Parietal lobe (tissue), 2 donors: ENCODE results near the gene ARRDC2. TPM values are rescaled to one million over a fixed set of nuclear protein-coding genes. Genes with fewer than 3 reads are reported as not detected.

ENCODE experiments used
- small RNA-seq: library from RNA; depleted of rRNA; stranded (forward); fragments of <200 nt; gene quantifications from one replicate; pipeline ENCODE3, GENCODE V24; 2014; ENCODE audit warnings: low replicate concordance
- total RNA-seq: library from RNA; depleted of rRNA; stranded (reverse); fragments of >200 nt; gene quantifications from one replicate; pipeline ENCODE4 v1.2.3, GENCODE V29; 2014

ARRDC2 gene
- 1.9 TPM for total RNA-seq

GRCh38 chr19:18007917-18008673, at the start of gene ARRDC2:
ARRDC2 (plus strand) TSS chr19:18008170; CDS start chr19:18008311, 141 bp downstream.

GRCh38 chr19:17966550-17967256, 41.3 kb upstream of the ARRDC2 start, which contains the start of gene KCNN1:
KCNN1 (plus strand) TSS chr19:17967107; CDS start chr19:17973889, 6,782 bp downstream.

Small RNA genes within 50 kb of the gene (small RNA-seq; reads per million reads assigned to genes)
- gene RNA5SP468, result not detected

Other genes with a start within 250 kb of the ARRDC2 start
- not detected for gene B3GNT3, start 213.0 kb upstream of the ARRDC2 start, total RNA-seq
- gene INSL3, start 186.7 kb upstream of the ARRDC2 start, total RNA-seq, result not detected
- 0.94 TPM for gene JAK3, start 160.2 kb upstream of the ARRDC2 start, total RNA-seq
- 624 TPM for gene RPL18A, start 148.3 kb upstream of the ARRDC2 start, total RNA-seq
- not detected for gene SLC5A5, start 136.2 kb upstream of the ARRDC2 start, total RNA-seq
- 22.8 TPM for gene CCDC124, start 75.2 kb upstream of the ARRDC2 start, total RNA-seq
- 37.6 TPM for gene KCNN1, start 41.1 kb upstream of the ARRDC2 start, total RNA-seq
- gene IL12RB1, start 78.8 kb downstream of the ARRDC2 start, total RNA-seq, result not detected
- gene MAST3, start 89.6 kb downstream of the ARRDC2 start, total RNA-seq, result 6.9 TPM
- gene PIK3R2, start 145.0 kb downstream of the ARRDC2 start, total RNA-seq, result 60.7 TPM
- gene IFI30, start 165.6 kb downstream of the ARRDC2 start, total RNA-seq, result not detected
- 3.1 TPM for gene MPV17L2, start 185.0 kb downstream of the ARRDC2 start, total RNA-seq
- gene RAB3A, start 195.9 kb downstream of the ARRDC2 start, total RNA-seq, result 75.4 TPM
- 3.1 TPM for gene PDE4C, start 218.3 kb downstream of the ARRDC2 start, total RNA-seq